HepG2 (cell line): Measurements from ENCODE around the gene PHF13. TPM values are rescaled to one million over a fixed set of nuclear protein-coding genes. Genes with fewer than 3 reads are reported as not detected.
A peak's percentile ranks its signal among the peaks of the same experiment; 100 is the strongest.

Experiments
- ARID2 ChIP-seq: sonication (generic); formaldehyde crosslinking; IDR thresholded peaks from 2 replicates; pipeline ENCODE4 v1.8.1; 2022; ENCODE audit warnings: mild to moderate bottlenecking, missing genetic modification reagents, borderline replicate concordance
- ATF7 ChIP-seq, 2 experiments: fragments of 450-650 bp in 1 of 2; sonication (generic) in 1 of 2; formaldehyde crosslinking in 1 of 2; IDR thresholded peaks; 2 replicates each; pipeline versions ENCODE4 v1.4.0 to v1.6.1; 2016 to 2020; ENCODE audit warnings: antibody characterized with exemption in 1 of 2, mild to moderate bottlenecking in 1 of 2, missing genetic modification reagents in 1 of 2
- EED ChIP-seq: sonication (generic); formaldehyde crosslinking; IDR thresholded peaks from 2 replicates; pipeline ENCODE4 v1.5.0; 2020; ENCODE audit warnings: mild to moderate bottlenecking, missing genetic modification reagents
- ETS1 ChIP-seq: sonication (generic); formaldehyde crosslinking; IDR thresholded peaks from 2 replicates; pipeline ENCODE4 v1.4.0; 2020; ENCODE audit warnings: missing genetic modification reagents
- HDAC2 ChIP-seq: sonication (generic); formaldehyde crosslinking; IDR thresholded peaks from 2 replicates; pipeline ENCODE4 v1.4.0; 2020; ENCODE audit warnings: missing genetic modification reagents
- HNF1B ChIP-seq: sonication (generic); formaldehyde crosslinking; IDR thresholded peaks from 2 replicates; pipeline ENCODE4 v1.5.1; 2020; ENCODE audit warnings: mild to moderate bottlenecking, moderate library complexity, missing genetic modification reagents
- HOXD1 ChIP-seq: sonication (generic); formaldehyde crosslinking; IDR thresholded peaks from 2 replicates; pipeline ENCODE4 v1.5.0; 2020; ENCODE audit warnings: missing genetic modification reagents
- MEIS2 ChIP-seq: sonication (generic); formaldehyde crosslinking; IDR thresholded peaks from 2 replicates; pipeline ENCODE4 v1.9.0; 2021; ENCODE audit warnings: mild to moderate bottlenecking, missing genetic modification reagents
- PAXIP1 ChIP-seq: sonication (generic); formaldehyde crosslinking; conservative IDR thresholded peaks from 2 replicates; pipeline ENCODE4 v1.4.0; 2020; ENCODE audit warnings: mild to moderate bottlenecking, missing genetic modification reagents, moderate library complexity
- PLSCR1 ChIP-seq: sonication (generic); formaldehyde crosslinking; IDR thresholded peaks from 2 replicates; pipeline ENCODE4 v1.5.0; 2020; ENCODE audit warnings: missing genetic modification reagents, mild to moderate bottlenecking, borderline replicate concordance
- RARA ChIP-seq: IDR thresholded peaks from 2 replicates; pipeline ENCODE4 v1.6.1; 2016; ENCODE audit warnings: missing genetic modification reagents, missing compliant biosample characterization
- U2AF2 ChIP-seq: fragments of 200-400 bp; formaldehyde crosslinking; IDR thresholded peaks from 2 replicates; pipeline ENCODE4 v1.6.1; 2017; ENCODE audit warnings: low read depth, mild to moderate bottlenecking, low read length
- ZNF180 ChIP-seq: sonication (generic); formaldehyde crosslinking; IDR thresholded peaks from 2 replicates; pipeline ENCODE4 v1.4.0; 2020; ENCODE audit warnings: low read depth, missing genetic modification reagents, borderline replicate concordance
- ZNF33A ChIP-seq: sonication (generic); formaldehyde crosslinking; IDR thresholded peaks from 2 replicates; pipeline ENCODE4 v1.5.1; 2020; ENCODE audit warnings: missing genetic modification reagents, mild to moderate bottlenecking, moderate library complexity, borderline replicate concordance
- polyA plus RNA-seq, 8 experiments: library from polyadenylated mRNA; depleted of rRNA in 3 of 8; stranded (reverse) in 7 of 8; unstranded in 1 of 8; fragments of >200 nt; fragmentation: Illumina TruSeq in 4 of 8; extraction: Trizol in 4 of 8; gene quantifications; 2 replicates each; pipeline versions ENCODE4 v1.2.1 to v1.2.3, GENCODE V29; 2011 to 2016; ENCODE audit warnings: low read depth in 4 of 8, missing spikeins in 1 of 8, mixed read lengths in 1 of 8; ENCODE audit not compliant: insufficient read depth in 1 of 8
- total RNA-seq, 5 experiments: library from RNA; depleted of rRNA; stranded (reverse); fragments of >200 nt; fragmentation: Illumina TruSeq; extraction: Trizol; gene quantifications; 2 replicates each; pipeline ENCODE4 v1.2.3, GENCODE V29; 2016; ENCODE audit warnings: low read depth in 1 of 5
- TF ChIP-seq, protein P1 (sequence below): sonication (generic); formaldehyde crosslinking; IDR thresholded peaks from 2 replicates; pipeline ENCODE4 v1.4.0; 2020; ENCODE audit warnings: missing genetic modification reagents
- TF ChIP-seq, protein P2 (sequence below): sonication (generic); formaldehyde crosslinking; IDR thresholded peaks from 2 replicates; pipeline ENCODE4 v1.4.0; 2020; ENCODE audit warnings: missing genetic modification reagents

Gene PHF13
- total and polyA plus RNA-seq, 2 of the 13 experiments (the other 11 are each of a cell fraction or from before 2014, with no cell fraction given), result 4.7 to 7.4 TPM

GRCh38 chr1:6579374-6580118 lies 34.0 kb upstream of the PHF13 start, which contains the start of gene ZBTB48 (continued):
- peak; percentile 79 for TF ChIP-seq HNF1B (CRISPR knock-in tag)
- TF ChIP-seq, protein P1, sequence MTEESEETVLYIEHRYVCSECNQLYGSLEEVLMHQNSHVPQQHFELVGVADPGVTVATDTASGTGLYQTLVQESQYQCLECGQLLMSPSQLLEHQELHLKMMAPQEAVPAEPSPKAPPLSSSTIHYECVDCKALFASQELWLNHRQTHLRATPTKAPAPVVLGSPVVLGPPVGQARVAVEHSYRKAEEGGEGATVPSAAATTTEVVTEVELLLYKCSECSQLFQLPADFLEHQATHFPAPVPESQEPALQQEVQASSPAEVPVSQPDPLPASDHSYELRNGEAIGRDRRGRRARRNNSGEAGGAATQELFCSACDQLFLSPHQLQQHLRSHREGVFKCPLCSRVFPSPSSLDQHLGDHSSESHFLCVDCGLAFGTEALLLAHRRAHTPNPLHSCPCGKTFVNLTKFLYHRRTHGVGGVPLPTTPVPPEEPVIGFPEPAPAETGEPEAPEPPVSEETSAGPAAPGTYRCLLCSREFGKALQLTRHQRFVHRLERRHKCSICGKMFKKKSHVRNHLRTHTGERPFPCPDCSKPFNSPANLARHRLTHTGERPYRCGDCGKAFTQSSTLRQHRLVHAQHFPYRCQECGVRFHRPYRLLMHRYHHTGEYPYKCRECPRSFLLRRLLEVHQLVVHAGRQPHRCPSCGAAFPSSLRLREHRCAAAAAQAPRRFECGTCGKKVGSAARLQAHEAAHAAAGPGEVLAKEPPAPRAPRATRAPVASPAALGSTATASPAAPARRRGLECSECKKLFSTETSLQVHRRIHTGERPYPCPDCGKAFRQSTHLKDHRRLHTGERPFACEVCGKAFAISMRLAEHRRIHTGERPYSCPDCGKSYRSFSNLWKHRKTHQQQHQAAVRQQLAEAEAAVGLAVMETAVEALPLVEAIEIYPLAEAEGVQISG, result peak; percentile 75
- 0 out of 2 replicates have a peak, but pooled peaks have one; percentile 18 for TF ChIP-seq RARA (CRISPR knock-in tag)
- TF ChIP-seq ZNF180, result no peak
- peak; percentile 81; the same call in 1 of the 2 replicates for TF ChIP-seq EED
- TF ChIP-seq U2AF2, result no peak
- TF ChIP-seq ETS1 (CRISPR knock-in tag), result no peak
- no peak for TF ChIP-seq ATF7 (IDR thresholded peaks at IDR 0.05)
- TF ChIP-seq ATF7 (CRISPR knock-in tag; IDR thresholded peaks at IDR 0.05), result no peak
- TF ChIP-seq, protein P2, sequence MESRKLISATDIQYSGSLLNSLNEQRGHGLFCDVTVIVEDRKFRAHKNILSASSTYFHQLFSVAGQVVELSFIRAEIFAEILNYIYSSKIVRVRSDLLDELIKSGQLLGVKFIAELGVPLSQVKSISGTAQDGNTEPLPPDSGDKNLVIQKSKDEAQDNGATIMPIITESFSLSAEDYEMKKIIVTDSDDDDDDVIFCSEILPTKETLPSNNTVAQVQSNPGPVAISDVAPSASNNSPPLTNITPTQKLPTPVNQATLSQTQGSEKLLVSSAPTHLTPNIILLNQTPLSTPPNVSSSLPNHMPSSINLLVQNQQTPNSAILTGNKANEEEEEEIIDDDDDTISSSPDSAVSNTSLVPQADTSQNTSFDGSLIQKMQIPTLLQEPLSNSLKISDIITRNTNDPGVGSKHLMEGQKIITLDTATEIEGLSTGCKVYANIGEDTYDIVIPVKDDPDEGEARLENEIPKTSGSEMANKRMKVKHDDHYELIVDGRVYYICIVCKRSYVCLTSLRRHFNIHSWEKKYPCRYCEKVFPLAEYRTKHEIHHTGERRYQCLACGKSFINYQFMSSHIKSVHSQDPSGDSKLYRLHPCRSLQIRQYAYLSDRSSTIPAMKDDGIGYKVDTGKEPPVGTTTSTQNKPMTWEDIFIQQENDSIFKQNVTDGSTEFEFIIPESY (CRISPR knock-in tag), result no peak
- no peak for TF ChIP-seq PLSCR1 (CRISPR knock-in tag)
- TF ChIP-seq HOXD1, result no peak
- no peak for TF ChIP-seq ZNF33A (CRISPR knock-in tag)
- TF ChIP-seq MEIS2 (CRISPR knock-in tag), result no peak
- TF ChIP-seq HDAC2, result no peak
- no peak; the same call in 1 of the 2 replicates for TF ChIP-seq PAXIP1 (CRISPR knock-in tag)
- 0 out of 2 replicates have a peak, but pooled peaks have one; percentile 65 for TF ChIP-seq ARID2 (CRISPR knock-in tag)
